Measurements from ENCODE around the gene SLC35B2.

- TF ChIP-seq CTCF (IDR thresholded peaks at IDR 0.05) (no peak), ZBTB21 (CRISPR knock-in tag; IDR thresholded peaks at IDR 0.05; ENCODE audit: borderline replicate concordance) (no peak), TCF7 (CRISPR knock-in tag; IDR thresholded peaks at IDR 0.05; ENCODE audit: low read depth) (no peak), MAX (CRISPR knock-in tag; IDR thresholded peaks at IDR 0.05) (no peak), IRF1 (CRISPR knock-in tag; IDR thresholded peaks at IDR 0.05) (no peak), FOXK1 (CRISPR knock-in tag; IDR thresholded peaks at IDR 0.05) (no peak), USF2 (CRISPR knock-in tag; IDR thresholded peaks at IDR 0.05) (no peak), CREM (CRISPR knock-in tag; IDR thresholded peaks at IDR 0.05) (no peak), GRHL2 (CRISPR knock-in tag; IDR thresholded peaks at IDR 0.05; ENCODE audit: insufficient replicate concordance, severe bottlenecking) (no peak), CREB1 (CRISPR knock-in tag; IDR thresholded peaks at IDR 0.05) (no peak), NR2C2 (CRISPR knock-in tag; IDR thresholded peaks at IDR 0.05) (no peak), CBFB (CRISPR knock-in tag; IDR thresholded peaks at IDR 0.05; ENCODE audit: low read depth) (no peak), ATF1 (CRISPR knock-in tag; IDR thresholded peaks at IDR 0.05) (no peak), ZNF425 (CRISPR knock-in tag; conservative IDR thresholded peaks at IDR 0.05) (no peak)
These were observed 28.5 kb downstream of the SLC35B2 start for GRCh38 chr6:44228836-44229235.
